AG09319 (cell line): ENCODE measurements around the gene TYW3.
"Not testable (repeated sequence)": the region's sequence is repeated elsewhere in the genome, so short reads cannot be mapped to it uniquely, and the experiment has no call there.

Experiments
- DNase-seq: peaks from one replicate; pipeline ENCODE4 v3.0.0-alpha.2; 2010; ENCODE audit warnings: low read depth; ENCODE audit errors: extremely low read depth
- CTCF ChIP-seq: IDR thresholded peaks from 2 replicates; pipeline ENCODE4 v1.5.1; 2011; ENCODE audit warnings: low read depth, mild to moderate bottlenecking, inconsistent platforms, low read length, moderate library complexity

Gene TYW3

GRCh38 chr1:74755475-74755874, 22.5 kb downstream of the TYW3 start:
- TF ChIP-seq CTCF, result no peak
- no peak for DNase-seq

GRCh38 chr1:74756650-74757049, 23.7 kb downstream of the TYW3 start:
- DNase-seq, result not testable (repeated sequence)

GRCh38 chr1:74763807-74764206, 30.9 kb downstream of the TYW3 start:
- no peak for TF ChIP-seq CTCF

GRCh38 chr1:74766579-74766978, 33.6 kb downstream of the TYW3 start:
- DNase-seq, result no peak
- no peak for TF ChIP-seq CTCF

More at GRCh38 chr1:74763807-74764206, 30.9 kb downstream of the TYW3 start:
- DNase-seq, result no peak

- DNase-seq, result no peak
- TF ChIP-seq CTCF, result peak; percentile 13
Observed at GRCh38 chr1:74767490-74767889, 34.5 kb downstream of the TYW3 start.

- peak; percentile 50 for DNase-seq
- peak; percentile 64 for TF ChIP-seq CTCF
Observed at GRCh38 chr1:74771913-74772515, 39.1 kb downstream of the TYW3 start.

- TF ChIP-seq CTCF, result no peak
- peak; percentile 48 for DNase-seq
Observed at GRCh38 chr1:74772945-74773344, 40.0 kb downstream of the TYW3 start.

GRCh38 chr1:74773582-74773981, 40.6 kb downstream of the TYW3 start:
- DNase-seq, result no peak
- no peak for TF ChIP-seq CTCF
